ENCODE data around the gene NAALADL2. TPM values are rescaled to one million over a fixed set of nuclear protein-coding genes. Genes with fewer than 3 reads are reported as not detected.

Gene NAALADL2
- total and polyA plus RNA-seq, 2 experiments from 2014 or later = 3.4 to 15.3 TPM

DNA sequence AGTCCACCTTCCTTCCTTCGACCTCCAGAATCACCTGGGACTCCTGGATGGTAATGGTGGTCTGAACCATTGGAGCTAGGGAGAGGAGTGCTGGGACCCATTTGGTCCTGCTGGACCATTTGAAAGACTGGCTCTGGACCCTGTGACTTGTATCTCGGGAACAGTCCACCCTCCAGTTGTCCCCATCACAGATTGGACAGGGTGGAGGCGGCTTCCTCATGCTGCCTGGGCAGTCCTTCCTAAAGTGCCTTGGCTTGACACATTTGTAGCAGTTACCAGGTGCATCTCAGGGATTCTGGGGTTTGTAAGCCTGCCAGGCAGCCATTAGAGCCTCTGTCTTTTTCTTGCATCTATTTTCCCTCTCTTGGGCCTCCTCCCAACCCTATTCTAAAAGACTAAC lies 758.1 kb downstream of the NAALADL2 start:
- Histone ChIP-seq H3K27ac (no peak overlapping the region), H3K4me3 (no peak overlapping the region), H3K4me2 (no peak overlapping the region), H3K27me3 (no peaks in the 10 kb centered on the region), H3K79me2 (no peaks in the 10 kb centered on the region), H3K36me3 (replicated peaks; ENCODE audit: insufficient read depth, low read depth) (no peaks in the 10 kb centered on the region), H3K9me3 (ENCODE audit: low read depth) (no peaks in the 10 kb centered on the region), H2AFZ (no peak overlapping the region), H4K20me1 (ENCODE audit: insufficient read depth, poor library complexity, severe bottlenecking) (no peaks in the 10 kb centered on the region), H3K4me1 (ENCODE audit: insufficient read depth) (no peaks in the 10 kb centered on the region), H3K9me2 (replicated peaks; ENCODE audit: insufficient read depth) (no peaks in the 10 kb centered on the region)
- no peak for DNase-seq (ENCODE audit: low spot score)
- TF ChIP-seq EZH2 (IDR thresholded peaks at IDR 0.05; ENCODE audit: borderline replicate concordance) = no peak
- no peak for TF ChIP-seq EZH2phosphoT487 (IDR thresholded peaks at IDR 0.05; ENCODE audit: low read depth, severe bottlenecking, unreplicated experiment)
- TF ChIP-seq, protein P1, sequence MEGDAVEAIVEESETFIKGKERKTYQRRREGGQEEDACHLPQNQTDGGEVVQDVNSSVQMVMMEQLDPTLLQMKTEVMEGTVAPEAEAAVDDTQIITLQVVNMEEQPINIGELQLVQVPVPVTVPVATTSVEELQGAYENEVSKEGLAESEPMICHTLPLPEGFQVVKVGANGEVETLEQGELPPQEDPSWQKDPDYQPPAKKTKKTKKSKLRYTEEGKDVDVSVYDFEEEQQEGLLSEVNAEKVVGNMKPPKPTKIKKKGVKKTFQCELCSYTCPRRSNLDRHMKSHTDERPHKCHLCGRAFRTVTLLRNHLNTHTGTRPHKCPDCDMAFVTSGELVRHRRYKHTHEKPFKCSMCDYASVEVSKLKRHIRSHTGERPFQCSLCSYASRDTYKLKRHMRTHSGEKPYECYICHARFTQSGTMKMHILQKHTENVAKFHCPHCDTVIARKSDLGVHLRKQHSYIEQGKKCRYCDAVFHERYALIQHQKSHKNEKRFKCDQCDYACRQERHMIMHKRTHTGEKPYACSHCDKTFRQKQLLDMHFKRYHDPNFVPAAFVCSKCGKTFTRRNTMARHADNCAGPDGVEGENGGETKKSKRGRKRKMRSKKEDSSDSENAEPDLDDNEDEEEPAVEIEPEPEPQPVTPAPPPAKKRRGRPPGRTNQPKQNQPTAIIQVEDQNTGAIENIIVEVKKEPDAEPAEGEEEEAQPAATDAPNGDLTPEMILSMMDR (IDR thresholded peaks at IDR 0.05; ENCODE audit: poor library complexity) = no peak
- WGBS (ENCODE audit: low lambda C conversion rate, missing lambda C conversion rate) = 94% methylated on average over 3 of the region's 3 CpGs

DNA sequence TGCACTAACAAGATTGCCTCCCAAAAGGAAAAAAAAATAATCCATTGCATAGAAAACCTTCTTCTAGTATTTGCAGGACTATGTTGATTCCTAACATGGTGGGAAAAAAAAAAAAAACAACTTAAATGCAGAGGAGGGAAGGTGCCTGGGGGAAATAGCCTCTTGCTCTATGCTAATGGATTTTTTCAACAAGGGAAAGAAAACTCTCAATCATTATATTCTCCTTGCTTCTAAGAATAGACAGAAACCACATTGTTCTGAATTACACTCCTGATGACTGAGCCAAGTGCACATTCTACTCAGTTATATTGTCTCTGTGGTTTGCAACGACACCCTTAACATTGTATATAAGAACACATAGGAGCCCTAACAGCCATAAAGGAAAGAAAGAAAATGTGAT lies 760.2 kb downstream of the NAALADL2 start:
- Histone ChIP-seq H3K79me2 (no peaks in the 10 kb centered on the region), H3K4me1 (ENCODE audit: insufficient read depth) (no peaks in the 10 kb centered on the region), H3K36me3 (replicated peaks; ENCODE audit: insufficient read depth, low read depth) (no peaks in the 10 kb centered on the region), H3K27ac (no peak overlapping the region), H2AFZ (no peak overlapping the region), H3K9me2 (replicated peaks; ENCODE audit: insufficient read depth) (no peaks in the 10 kb centered on the region), H3K4me3 (no peak overlapping the region), H3K4me2 (no peak overlapping the region), H3K27me3 (no peaks in the 10 kb centered on the region), H4K20me1 (ENCODE audit: insufficient read depth, poor library complexity, severe bottlenecking) (no peaks in the 10 kb centered on the region), H3K9me3 (ENCODE audit: low read depth) (no peaks in the 10 kb centered on the region)
- 78% methylated on average over 1 of the region's 1 CpG for WGBS (ENCODE audit: low lambda C conversion rate, missing lambda C conversion rate)
- DNase-seq (ENCODE audit: low spot score) = no peak
- TF ChIP-seq EZH2phosphoT487 (IDR thresholded peaks at IDR 0.05; ENCODE audit: low read depth, severe bottlenecking, unreplicated experiment) (no peak), EZH2 (IDR thresholded peaks at IDR 0.05; ENCODE audit: borderline replicate concordance) (no peak)
- TF ChIP-seq, protein P1 (IDR thresholded peaks at IDR 0.05; ENCODE audit: poor library complexity) = no peak

DNA sequence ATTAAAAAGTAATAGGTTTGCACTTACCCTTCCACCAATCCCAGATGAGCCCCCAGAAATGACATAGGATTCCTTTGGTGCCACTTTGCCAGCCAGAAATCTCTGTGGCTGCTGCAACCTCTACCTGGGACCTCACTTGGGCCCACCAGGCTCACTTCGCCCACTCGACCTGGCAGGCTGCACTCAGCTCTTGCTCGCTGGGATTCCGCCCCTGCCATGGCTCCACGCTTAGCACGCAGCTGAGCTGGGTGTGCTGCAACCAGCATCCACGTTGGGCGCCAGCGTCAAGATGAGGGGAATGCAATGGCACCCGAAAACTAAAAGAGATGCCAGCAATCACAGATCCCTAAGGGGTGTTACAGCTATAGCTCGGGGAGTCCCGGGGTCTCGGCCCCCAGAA lies 761.0 kb downstream of the NAALADL2 start:
- H3K36me3 ChIP-seq (replicated peaks; ENCODE audit: insufficient read depth, low read depth) = no peaks in the 10 kb centered on the region
- DNase-seq (ENCODE audit: low spot score) = no peak
- H3K27ac ChIP-seq = no peak overlapping the region
- H3K4me3 ChIP-seq = no peak overlapping the region
- no peaks in the 10 kb centered on the region for H3K9me3 ChIP-seq (ENCODE audit: low read depth)
- 96% methylated on average over 12 of the region's 13 CpGs for WGBS (ENCODE audit: low lambda C conversion rate, missing lambda C conversion rate)
- H3K79me2 ChIP-seq = no peaks in the 10 kb centered on the region
- no peak overlapping the region for H2AFZ ChIP-seq
- H3K4me1 ChIP-seq (ENCODE audit: insufficient read depth) = no peaks in the 10 kb centered on the region
- no peaks in the 10 kb centered on the region for H4K20me1 ChIP-seq (ENCODE audit: insufficient read depth, poor library complexity, severe bottlenecking)
- TF ChIP-seq, protein P1 (IDR thresholded peaks at IDR 0.05; ENCODE audit: poor library complexity) = no peak
- TF ChIP-seq EZH2phosphoT487 (IDR thresholded peaks at IDR 0.05; ENCODE audit: low read depth, severe bottlenecking, unreplicated experiment) (no peak), EZH2 (IDR thresholded peaks at IDR 0.05; ENCODE audit: borderline replicate concordance) (no peak)
- H3K4me2 ChIP-seq = no peak overlapping the region
- H3K27me3 ChIP-seq = no peaks in the 10 kb centered on the region
- no peaks in the 10 kb centered on the region for H3K9me2 ChIP-seq (replicated peaks; ENCODE audit: insufficient read depth)

DNA sequence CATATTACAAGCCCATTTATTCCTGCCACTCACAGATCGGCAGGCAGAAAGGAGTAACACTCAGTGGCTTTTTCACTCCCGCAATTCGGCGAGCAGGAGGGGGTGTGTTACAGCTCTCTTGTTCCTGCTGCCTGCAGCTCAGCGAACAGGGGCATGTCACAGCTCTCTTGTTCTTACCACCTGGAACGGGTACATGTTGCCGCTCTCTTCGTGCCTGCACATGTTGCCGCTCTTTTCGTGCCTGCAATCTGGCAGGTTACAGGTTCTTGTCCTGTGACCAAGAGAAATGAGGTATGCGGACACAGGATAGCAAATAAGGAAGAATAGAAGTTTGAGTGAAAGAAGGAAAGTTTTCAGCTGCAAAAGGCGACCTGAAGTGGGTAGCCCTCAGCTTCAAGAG lies 761.4 kb downstream of the NAALADL2 start:
- no peak overlapping the region for H3K27ac ChIP-seq
- no peak overlapping the region for H3K4me3 ChIP-seq
- H3K27me3 ChIP-seq = no peaks in the 10 kb centered on the region
- H3K79me2 ChIP-seq = no peaks in the 10 kb centered on the region
- no peak overlapping the region for H2AFZ ChIP-seq
- no peaks in the 10 kb centered on the region for H3K9me3 ChIP-seq (ENCODE audit: low read depth)
- no peaks in the 10 kb centered on the region for H3K36me3 ChIP-seq (replicated peaks; ENCODE audit: insufficient read depth, low read depth)
- no peak for TF ChIP-seq EZH2 (IDR thresholded peaks at IDR 0.05; ENCODE audit: borderline replicate concordance)
- no peak for TF ChIP-seq EZH2phosphoT487 (IDR thresholded peaks at IDR 0.05; ENCODE audit: low read depth, severe bottlenecking, unreplicated experiment)
- TF ChIP-seq, protein P1 (IDR thresholded peaks at IDR 0.05; ENCODE audit: poor library complexity) = no peak
- no peaks in the 10 kb centered on the region for H3K4me1 ChIP-seq (ENCODE audit: insufficient read depth)
- H3K9me2 ChIP-seq (replicated peaks; ENCODE audit: insufficient read depth) = no peaks in the 10 kb centered on the region
- WGBS (ENCODE audit: low lambda C conversion rate, missing lambda C conversion rate) = 97% methylated on average over 12 of the region's 12 CpGs
- DNase-seq (ENCODE audit: low spot score) = no peak
- H3K4me2 ChIP-seq = no peak overlapping the region
- no peaks in the 10 kb centered on the region for H4K20me1 ChIP-seq (ENCODE audit: insufficient read depth, poor library complexity, severe bottlenecking)

Data from hepatocyte (in vitro differentiated cells).